GM23338 (cell line): ENCODE measurements around the gene FBXO45. TPM values are rescaled to one million over a fixed set of nuclear protein-coding genes. Genes with fewer than 3 reads are reported as not detected.

ENCODE experiments used
- ATAC-seq: fragments of 200-7000 bp; cut with Tn5 transposase; 3 replicates; pipeline ENCODE4 v1.9.1; 2020
- DNase-seq: peaks from one replicate; pipeline ENCODE4 v3.0.0-alpha.2; 2015; ENCODE audit warnings: low spot score
- H2AFZ ChIP-seq: fragments of 200-600 bp; sonication (generic); 2 replicates; pipeline ENCODE4 v1.8.0; 2016; ENCODE audit warnings: antibody characterized with exemption, mild to moderate bottlenecking, moderate library complexity
- H3F3A ChIP-seq: fragments of 200-600 bp; sonication (generic); replicated peaks from 2 replicates; pipeline ENCODE4 v1.8.0; 2017; ENCODE audit warnings: antibody characterized with exemption, mixed run types, low read depth
- H3K27ac ChIP-seq: fragments of 200-600 bp; sonication (generic); 2 replicates; pipeline ENCODE4 v1.6.1; 2016; ENCODE audit warnings: low read depth
- H3K27me3 ChIP-seq: fragments of 200-600 bp; sonication (generic); 2 replicates; pipeline ENCODE4 v1.8.0; 2016; ENCODE audit warnings: mild to moderate bottlenecking, mixed run types, moderate library complexity; ENCODE audit not compliant: insufficient read depth
- H3K36me3 ChIP-seq: fragments of 200-600 bp; sonication (generic); 2 replicates; pipeline ENCODE4 v1.8.0; 2016; ENCODE audit warnings: mild to moderate bottlenecking; ENCODE audit not compliant: insufficient read depth
- H3K4me1 ChIP-seq: fragments of 200-600 bp; sonication (generic); 2 replicates; pipeline ENCODE4 v1.8.0; 2016; ENCODE audit warnings: mild to moderate bottlenecking, moderate library complexity; ENCODE audit not compliant: insufficient read depth
- H3K4me2 ChIP-seq: fragments of 200-600 bp; sonication (generic); 2 replicates; pipeline ENCODE4 v1.7.1; 2017; ENCODE audit warnings: mixed run types
- H3K4me3 ChIP-seq: fragments of 200-600 bp; sonication (generic); 2 replicates; pipeline ENCODE4 v1.6.1; 2016; ENCODE audit warnings: mixed run types
- H3K79me2 ChIP-seq: fragments of 200-600 bp; sonication (generic); replicated peaks from 2 replicates; pipeline ENCODE4 v1.8.0; 2017; ENCODE audit warnings: mild to moderate bottlenecking; ENCODE audit not compliant: insufficient read depth
- H3K9me2 ChIP-seq: fragments of 200-600 bp; sonication (generic); 2 replicates; pipeline ENCODE4 v1.8.0; 2017; ENCODE audit not compliant: insufficient read depth
- H4K20me1 ChIP-seq: fragments of 200-600 bp; sonication (generic); replicated peaks from 2 replicates; pipeline ENCODE4 v1.8.0; 2017; ENCODE audit warnings: mild to moderate bottlenecking; ENCODE audit not compliant: insufficient read depth
- H3K27ac Mint-ChIP-seq: 2 replicates; pipeline ENCODE4 v1.8.0; 2020; ENCODE audit warnings: inconsistent platforms, mild to moderate bottlenecking, moderate library complexity, mixed read lengths
- H3K27me3 Mint-ChIP-seq: 3 replicates; pipeline ENCODE4 v1.8.0; 2022; ENCODE audit warnings: low read depth, mild to moderate bottlenecking, moderate library complexity, mixed read lengths, inconsistent platforms; ENCODE audit not compliant: insufficient read depth, poor library complexity
- H3K36me3 Mint-ChIP-seq: 3 replicates; pipeline ENCODE4 v1.8.0; 2021; ENCODE audit warnings: low read depth, mild to moderate bottlenecking, inconsistent platforms, moderate library complexity, mixed read lengths
- H3K4me1 Mint-ChIP-seq: 3 replicates; pipeline ENCODE4 v1.8.0; 2020; ENCODE audit warnings: mild to moderate bottlenecking, inconsistent platforms, mixed read lengths
- H3K4me3 Mint-ChIP-seq: 3 replicates; pipeline ENCODE4 v1.8.0; 2021; ENCODE audit warnings: moderate library complexity, mild to moderate bottlenecking, inconsistent platforms, mixed read lengths
- H3K9me3 Mint-ChIP-seq: 3 replicates; pipeline ENCODE4 v1.8.0; 2020; ENCODE audit warnings: moderate library complexity, mild to moderate bottlenecking, inconsistent platforms, mixed read lengths
- EZH2phosphoT487 ChIP-seq: fragments of 200-600 bp; sonication (generic); IDR thresholded peaks from one replicate; pipeline ENCODE4 v1.8.1; 2018; ENCODE audit warnings: antibody characterized with exemption; ENCODE audit not compliant: unreplicated experiment
- JUNB ChIP-seq: IDR thresholded peaks from one replicate; pipeline ENCODE4 v1.6.1; 2016; ENCODE audit warnings: antibody characterized with exemption; ENCODE audit not compliant: unreplicated experiment
- NANOG ChIP-seq: IDR thresholded peaks from 2 replicates; pipeline ENCODE4 v1.6.1; 2016; ENCODE audit warnings: antibody characterized with exemption, borderline replicate concordance
- STAT1 ChIP-seq: IDR thresholded peaks from one replicate; pipeline ENCODE4 v1.6.1; 2016; ENCODE audit warnings: antibody characterized with exemption; ENCODE audit not compliant: unreplicated experiment
- ZNF114 ChIP-seq: fragments of 250-450 bp; sonication (Bioruptor Pico); IDR thresholded peaks from 2 replicates; pipeline ENCODE4 v1.5.0; 2020; ENCODE audit warnings: mild to moderate bottlenecking, moderate library complexity
- polyA plus RNA-seq: library from polyadenylated mRNA; unstranded; fragments of >200 nt; fragmentation: Nextera tagmentation; extraction: Ambion mirVana; gene quantifications from 2 replicates; pipeline ENCODE4 v1.2.1, GENCODE V29; 2016
- total RNA-seq: library from RNA; depleted of rRNA; stranded (reverse); fragments of >200 nt; shearing (Covaris generic); gene quantifications from 2 replicates; pipeline ENCODE4 v1.2.3, GENCODE V29; 2014
- TF ChIP-seq, protein P1 (sequence below): IDR thresholded peaks from 2 replicates; pipeline ENCODE4 v1.6.1; 2016; ENCODE audit warnings: antibody characterized with exemption
- TF ChIP-seq, protein P2 (sequence below): IDR thresholded peaks from one replicate; pipeline ENCODE4 v1.6.1; 2018; ENCODE audit warnings: antibody characterized with exemption; ENCODE audit not compliant: unreplicated experiment

Gene FBXO45
- total and polyA plus RNA-seq, 2 experiments from 2014 or later = 10.3 to 23.7 TPM

DNA sequence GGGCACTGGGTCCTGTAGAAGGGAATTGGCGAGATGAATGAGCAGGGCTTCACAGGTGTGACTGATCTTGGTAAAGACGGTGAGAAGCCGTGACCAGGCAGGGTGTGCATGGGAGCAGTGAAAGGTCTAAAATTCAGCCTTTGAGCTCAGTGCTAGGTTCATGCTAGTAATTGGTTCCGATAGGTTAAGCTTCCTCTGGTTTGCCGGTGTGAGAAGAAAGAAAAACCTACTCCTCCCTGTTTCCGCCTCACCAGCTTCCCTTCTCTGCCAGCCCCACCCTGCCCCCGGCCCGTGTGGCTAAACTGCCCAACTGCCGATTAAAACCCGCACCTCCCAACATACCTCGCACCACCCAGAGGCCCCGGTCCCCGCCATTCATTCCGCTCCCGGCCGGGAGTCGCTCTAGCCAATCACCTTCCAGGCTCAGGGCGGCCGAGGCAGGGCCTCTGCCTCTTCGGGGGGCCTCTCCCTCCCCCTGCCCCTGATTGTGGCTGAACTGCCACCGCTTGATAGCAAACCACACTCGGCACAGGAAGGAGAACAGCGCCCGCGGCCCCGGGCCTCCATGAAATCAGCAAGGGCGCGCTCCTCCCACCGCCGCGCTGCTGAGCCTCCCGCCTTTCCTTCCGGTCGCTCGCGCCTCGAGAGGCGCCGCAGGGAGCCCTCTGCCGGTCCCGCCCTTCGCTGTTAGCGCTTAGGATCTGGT lies 63.7 kb downstream of the FBXO45 start (continued):
- TF ChIP-seq, protein P1, sequence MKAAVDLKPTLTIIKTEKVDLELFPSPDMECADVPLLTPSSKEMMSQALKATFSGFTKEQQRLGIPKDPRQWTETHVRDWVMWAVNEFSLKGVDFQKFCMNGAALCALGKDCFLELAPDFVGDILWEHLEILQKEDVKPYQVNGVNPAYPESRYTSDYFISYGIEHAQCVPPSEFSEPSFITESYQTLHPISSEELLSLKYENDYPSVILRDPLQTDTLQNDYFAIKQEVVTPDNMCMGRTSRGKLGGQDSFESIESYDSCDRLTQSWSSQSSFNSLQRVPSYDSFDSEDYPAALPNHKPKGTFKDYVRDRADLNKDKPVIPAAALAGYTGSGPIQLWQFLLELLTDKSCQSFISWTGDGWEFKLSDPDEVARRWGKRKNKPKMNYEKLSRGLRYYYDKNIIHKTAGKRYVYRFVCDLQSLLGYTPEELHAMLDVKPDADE = peak; percentile 30; the same call in 1 of the 2 replicates
- TF ChIP-seq NANOG (no peak), EZH2phosphoT487 (no peak)

DNA sequence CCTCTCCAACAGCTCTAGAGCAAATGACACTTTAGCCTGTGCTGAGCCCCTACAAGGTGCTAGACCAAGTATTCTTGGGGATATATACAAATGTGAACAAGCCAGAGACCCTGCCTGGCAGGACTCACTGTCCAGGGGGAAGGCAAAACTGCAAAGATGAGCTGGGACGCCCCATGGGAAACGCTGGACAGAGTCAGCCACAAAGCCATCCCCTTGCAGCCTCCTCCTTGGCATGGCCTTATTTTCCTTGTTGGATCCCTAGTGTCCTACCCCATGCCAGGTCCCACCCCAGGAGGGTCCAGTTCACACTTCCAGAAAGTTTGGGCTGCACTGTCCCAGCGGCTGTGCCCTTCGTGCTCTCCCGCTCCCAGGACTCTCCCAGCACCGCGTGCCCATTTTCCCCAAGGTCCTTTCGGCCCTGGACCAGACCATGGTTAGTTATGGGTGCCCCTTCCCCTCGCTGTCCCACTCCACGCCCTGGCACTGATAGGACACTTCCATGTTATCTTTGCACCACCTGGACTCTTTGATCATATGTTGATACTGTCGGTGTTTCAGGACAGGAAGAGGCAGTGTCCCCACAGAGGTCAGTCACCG lies 65.2 kb downstream of the FBXO45 start:
- Histone ChIP-seq H3F3A (peaks cover 20% of the 10 kb centered on the region), H3K27me3 (peaks cover 6% of the 10 kb centered on the region), H2AFZ (no peak overlapping the region), H3K79me2 (no peaks in the 10 kb centered on the region), H4K20me1 (no peaks in the 10 kb centered on the region), H3K27ac (peak overlapping the region; percentile 95), H3K4me2 (peak overlapping the region; percentile 67; the same call in 1 of the 2 replicates), H3K36me3 (no peaks in the 10 kb centered on the region), H3K9me2 (no peaks in the 10 kb centered on the region), H3K4me1 (peaks cover 19% of the 10 kb centered on the region), H3K4me3 (no peak overlapping the region; the same call in 1 of the 2 replicates)
- DNase-seq (no peak), ATAC-seq (no peak)
- TF ChIP-seq, protein P1 = no peak
- TF ChIP-seq JUNB (no peak), ZNF114 (CRISPR knock-in tag) (no peak), STAT1 (no peak), NANOG (no peak)
- TF ChIP-seq, protein P2, sequence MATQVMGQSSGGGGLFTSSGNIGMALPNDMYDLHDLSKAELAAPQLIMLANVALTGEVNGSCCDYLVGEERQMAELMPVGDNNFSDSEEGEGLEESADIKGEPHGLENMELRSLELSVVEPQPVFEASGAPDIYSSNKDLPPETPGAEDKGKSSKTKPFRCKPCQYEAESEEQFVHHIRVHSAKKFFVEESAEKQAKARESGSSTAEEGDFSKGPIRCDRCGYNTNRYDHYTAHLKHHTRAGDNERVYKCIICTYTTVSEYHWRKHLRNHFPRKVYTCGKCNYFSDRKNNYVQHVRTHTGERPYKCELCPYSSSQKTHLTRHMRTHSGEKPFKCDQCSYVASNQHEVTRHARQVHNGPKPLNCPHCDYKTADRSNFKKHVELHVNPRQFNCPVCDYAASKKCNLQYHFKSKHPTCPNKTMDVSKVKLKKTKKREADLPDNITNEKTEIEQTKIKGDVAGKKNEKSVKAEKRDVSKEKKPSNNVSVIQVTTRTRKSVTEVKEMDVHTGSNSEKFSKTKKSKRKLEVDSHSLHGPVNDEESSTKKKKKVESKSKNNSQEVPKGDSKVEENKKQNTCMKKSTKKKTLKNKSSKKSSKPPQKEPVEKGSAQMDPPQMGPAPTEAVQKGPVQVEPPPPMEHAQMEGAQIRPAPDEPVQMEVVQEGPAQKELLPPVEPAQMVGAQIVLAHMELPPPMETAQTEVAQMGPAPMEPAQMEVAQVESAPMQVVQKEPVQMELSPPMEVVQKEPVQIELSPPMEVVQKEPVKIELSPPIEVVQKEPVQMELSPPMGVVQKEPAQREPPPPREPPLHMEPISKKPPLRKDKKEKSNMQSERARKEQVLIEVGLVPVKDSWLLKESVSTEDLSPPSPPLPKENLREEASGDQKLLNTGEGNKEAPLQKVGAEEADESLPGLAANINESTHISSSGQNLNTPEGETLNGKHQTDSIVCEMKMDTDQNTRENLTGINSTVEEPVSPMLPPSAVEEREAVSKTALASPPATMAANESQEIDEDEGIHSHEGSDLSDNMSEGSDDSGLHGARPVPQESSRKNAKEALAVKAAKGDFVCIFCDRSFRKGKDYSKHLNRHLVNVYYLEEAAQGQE = peak; percentile 38
- H3K27ac Mint-ChIP-seq = peak overlapping the region; percentile 72; the same call in 1 of the 2 replicates
- H3K9me3 Mint-ChIP-seq = no peaks in the 10 kb centered on the region; the same call in 2 of the 3 replicates
- peak overlapping the region; percentile 45; the same call in 1 of the 3 replicates for H3K4me3 Mint-ChIP-seq
- no peaks in the 10 kb centered on the region; the same call in 2 of the 3 replicates for H3K36me3 Mint-ChIP-seq
- H3K4me1 Mint-ChIP-seq = peaks cover 32% of the 10 kb centered on the region
- peaks cover 15% of the 10 kb centered on the region for H3K27me3 Mint-ChIP-seq
